HuH-7.5 (cell line): ENCODE results near the gene RCAN2.

Source experiments
- DNase-seq: peaks from one replicate; pipeline ENCODE4 v3.0.0; 2011; ENCODE audit warnings: low spot score

The RCAN2 gene

DNA sequence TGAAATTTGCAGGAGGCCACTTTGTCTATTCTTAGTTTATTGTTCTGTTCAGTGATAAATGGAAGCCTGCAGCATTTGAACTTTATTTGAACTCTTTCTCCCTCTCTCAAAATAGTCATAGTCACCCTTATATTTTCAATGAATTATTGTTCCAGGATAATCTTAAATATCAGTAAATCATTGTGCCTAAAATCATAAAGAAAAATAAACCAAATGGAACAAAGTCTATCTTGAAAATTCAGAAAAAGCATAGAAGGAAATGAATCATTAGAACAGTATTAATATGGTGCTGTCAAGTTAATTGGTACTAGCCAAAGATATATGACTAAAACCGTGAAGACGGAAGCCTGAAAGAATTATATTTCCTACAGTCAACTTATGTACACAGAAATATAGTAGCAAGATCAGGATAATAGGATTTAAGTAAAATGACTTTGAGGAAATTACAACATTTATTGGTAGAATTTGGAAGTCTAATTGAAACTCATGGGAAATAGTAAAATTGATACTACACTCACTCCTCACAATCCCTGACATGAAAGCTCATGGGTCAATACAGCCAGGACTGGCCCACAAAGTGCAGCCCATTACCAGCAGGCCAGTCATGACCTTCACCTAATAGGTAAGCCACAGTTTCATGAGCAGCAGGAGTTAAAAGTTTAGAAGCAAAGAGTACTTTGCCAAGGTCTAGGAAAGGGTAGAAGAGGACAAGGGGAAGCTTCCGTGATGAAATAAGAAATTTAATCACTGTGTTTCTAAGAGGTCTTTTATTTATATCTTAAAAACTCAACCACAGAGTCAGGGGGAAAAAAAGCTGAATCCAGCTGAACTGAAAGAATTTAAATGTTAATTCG lies 200.6 kb downstream of the RCAN2 start:
- no peak for DNase-seq

DNA sequence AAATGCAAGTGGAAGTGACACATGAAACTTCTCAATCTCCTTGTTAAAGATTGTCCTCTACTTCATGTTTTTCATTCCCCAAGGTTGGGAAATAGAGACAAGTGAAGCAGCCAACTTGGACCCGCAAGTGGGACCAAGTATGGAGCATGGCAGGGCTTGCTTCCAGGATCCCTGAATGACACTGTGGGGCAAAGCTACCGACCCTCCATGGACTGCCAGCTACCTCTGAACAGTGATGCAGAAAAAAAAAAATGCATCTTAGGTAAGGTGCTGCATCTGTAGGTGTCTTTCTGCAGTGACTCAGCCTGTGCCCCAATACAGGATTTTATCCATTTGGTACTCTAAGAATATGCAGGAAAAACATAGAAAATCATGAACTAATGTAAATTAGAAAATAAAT lies 201.4 kb downstream of the RCAN2 start:
- no peak for DNase-seq

DNA sequence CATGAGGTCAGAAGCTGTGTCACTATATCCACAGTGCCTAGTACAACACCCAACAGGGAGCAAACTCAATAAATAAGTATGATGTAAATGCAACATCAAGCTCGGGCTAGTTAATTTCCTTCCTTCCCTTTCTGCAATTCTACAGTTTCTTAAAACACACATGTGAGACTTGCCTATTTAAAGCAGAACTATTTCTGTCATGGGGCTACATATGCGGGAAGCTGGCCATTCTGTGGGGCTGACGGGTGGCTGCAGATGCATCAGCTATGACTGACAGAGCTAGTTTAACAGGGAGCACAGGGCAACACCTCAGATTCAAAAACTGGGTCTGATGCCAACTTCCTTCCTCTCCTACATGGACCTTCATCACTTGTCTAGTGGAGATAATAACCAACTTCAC lies 202.4 kb downstream of the RCAN2 start:
- DNase-seq, result no peak

- no peak for DNase-seq
Observed at GRCh38 chr6:46287681-46288080, 203.6 kb downstream of the RCAN2 start.

- no peak for DNase-seq
Observed at GRCh38 chr6:46287043-46287442, 204.2 kb downstream of the RCAN2 start.

DNA sequence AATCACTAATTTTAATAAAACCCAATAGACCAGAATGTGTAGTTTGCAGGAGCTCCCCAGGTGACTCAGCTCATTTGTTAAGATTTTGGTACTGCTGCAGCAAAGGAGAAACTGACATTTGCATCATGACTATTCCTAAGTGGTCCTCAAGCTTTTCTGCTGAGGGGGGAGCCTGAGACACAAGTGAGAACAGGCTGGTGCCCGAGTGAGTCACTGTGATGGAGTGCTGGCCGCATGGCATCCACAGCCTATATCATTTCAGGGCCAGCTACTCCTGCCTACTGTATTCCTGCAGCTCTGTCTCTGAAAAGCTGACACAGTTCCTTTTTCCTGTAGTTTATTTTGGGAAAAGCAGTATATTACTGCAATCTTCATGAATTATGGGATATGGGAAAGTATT lies 206.8 kb downstream of the RCAN2 start:
- DNase-seq, result no peak

GRCh38 chr6:46281110-46281509 lies 210.1 kb downstream of the RCAN2 start:
- no peak for DNase-seq

DNA sequence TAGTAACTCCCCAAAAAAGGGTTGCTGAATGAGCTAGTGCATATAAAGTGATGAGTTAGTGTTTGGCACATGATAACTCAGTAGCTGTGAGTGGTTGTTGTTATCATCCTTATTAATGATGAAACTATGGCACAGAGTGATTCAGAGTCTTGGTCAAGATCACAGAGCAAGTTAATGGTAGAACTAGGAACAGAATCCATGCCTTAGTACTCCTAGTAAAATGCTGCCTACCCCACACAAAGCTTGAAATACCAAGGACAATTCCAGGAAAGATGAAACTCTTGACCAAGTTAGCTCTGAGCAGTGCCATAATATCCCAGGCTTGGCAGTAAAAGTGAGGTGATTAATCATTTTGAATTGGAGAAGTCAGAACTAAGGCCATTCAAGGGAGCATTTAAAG lies 211.4 kb downstream of the RCAN2 start:
- DNase-seq, result no peak

GRCh38 chr6:46276576-46277142 lies 214.6 kb downstream of the RCAN2 start:
- no peak for DNase-seq

- no peak for DNase-seq
Observed at GRCh38 chr6:46274502-46274901, 216.7 kb downstream of the RCAN2 start.

DNA sequence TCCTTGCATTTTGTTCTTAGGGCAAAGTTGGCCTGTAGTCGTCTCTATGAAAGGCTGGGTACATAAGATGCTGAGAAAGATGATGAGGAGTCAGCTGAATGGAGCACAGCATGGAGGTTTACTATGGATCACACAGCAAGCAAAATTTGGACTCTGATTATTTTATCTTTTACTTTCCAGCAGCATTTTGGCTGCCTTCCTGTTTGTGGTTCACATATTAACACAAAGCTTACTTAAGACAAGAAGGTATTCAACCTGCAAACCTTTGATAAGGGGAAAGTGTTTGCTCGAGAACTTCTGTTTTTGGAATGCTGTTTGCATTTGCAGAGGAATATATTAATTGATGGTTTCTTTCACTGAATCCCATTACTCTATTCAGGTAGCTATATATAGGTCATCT lies 217.3 kb downstream of the RCAN2 start:
- DNase-seq, result no peak

DNA sequence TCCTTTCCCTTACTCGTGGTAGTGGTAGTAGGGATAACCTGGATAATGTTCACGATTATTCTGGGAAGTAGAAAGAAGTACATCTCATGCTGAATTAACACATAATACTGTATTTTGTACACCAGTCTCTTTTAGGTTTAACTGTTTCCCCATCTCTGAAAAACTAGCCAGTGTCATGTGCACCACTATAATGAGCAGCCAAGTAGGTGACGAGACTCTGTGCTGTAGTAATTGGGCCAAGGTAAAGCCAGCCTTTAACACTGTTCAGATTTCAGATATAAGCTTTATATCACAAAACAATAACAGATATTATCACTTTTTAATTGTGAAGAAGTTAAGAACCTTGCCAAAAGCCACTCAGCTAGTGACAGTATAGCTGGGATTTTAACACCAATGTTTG lies 219.5 kb downstream of the RCAN2 start:
- DNase-seq, result no peak

GRCh38 chr6:46271107-46271506 lies 220.1 kb downstream of the RCAN2 start:
- DNase-seq, result no peak

GRCh38 chr6:46270336-46270735 lies 220.9 kb downstream of the RCAN2 start:
- DNase-seq, result no peak

- DNase-seq, result no peak
Observed at GRCh38 chr6:46269447-46270229, 221.6 kb downstream of the RCAN2 start.

GRCh38 chr6:46267515-46267914 lies 223.7 kb downstream of the RCAN2 start:
- no peak for DNase-seq

DNA sequence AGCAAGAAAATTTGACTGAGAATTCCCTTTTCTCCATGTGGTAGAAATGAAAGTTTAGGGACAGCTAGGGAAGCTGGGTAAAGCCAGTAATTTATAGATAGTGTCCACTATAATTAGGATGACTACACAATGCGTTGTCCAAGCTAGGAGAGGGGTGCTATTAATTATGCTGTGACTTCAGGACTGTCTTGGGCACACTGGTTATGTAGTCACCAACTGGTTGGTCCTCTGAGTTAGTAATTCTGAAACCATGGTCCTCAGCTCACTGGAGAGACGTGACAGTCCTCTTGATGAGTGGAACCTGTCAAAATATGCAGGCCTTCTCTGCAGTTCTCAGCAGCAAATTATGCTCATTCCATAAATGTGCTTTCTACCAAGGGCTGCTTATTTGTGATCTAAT lies 225.9 kb downstream of the RCAN2 start:
- DNase-seq, result no peak

GRCh38 chr6:46263707-46264086 lies 227.6 kb downstream of the RCAN2 start:
- DNase-seq, result no peak

- DNase-seq, result no peak
Observed at GRCh38 chr6:46262928-46263706, 228.1 kb downstream of the RCAN2 start.

DNA sequence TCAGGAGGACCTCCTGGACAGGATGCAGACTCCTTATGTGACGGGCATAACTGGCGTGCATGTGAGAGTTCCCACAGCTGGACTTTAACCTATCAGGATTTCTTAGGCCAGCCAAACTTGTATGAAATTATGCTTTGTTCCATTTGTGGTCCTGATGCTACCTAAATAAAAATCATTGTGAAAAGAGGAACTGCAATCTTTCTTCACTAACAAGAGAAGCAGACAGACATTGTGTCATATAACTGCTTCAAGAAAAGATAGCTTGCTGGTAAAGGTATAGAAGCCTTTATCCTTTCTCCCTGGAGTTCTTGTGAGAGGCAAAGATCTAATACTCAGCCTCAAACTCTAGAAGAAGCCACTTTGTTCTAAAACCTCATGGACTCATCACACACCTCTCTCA lies 233.0 kb downstream of the RCAN2 start:
- DNase-seq, result no peak

DNA sequence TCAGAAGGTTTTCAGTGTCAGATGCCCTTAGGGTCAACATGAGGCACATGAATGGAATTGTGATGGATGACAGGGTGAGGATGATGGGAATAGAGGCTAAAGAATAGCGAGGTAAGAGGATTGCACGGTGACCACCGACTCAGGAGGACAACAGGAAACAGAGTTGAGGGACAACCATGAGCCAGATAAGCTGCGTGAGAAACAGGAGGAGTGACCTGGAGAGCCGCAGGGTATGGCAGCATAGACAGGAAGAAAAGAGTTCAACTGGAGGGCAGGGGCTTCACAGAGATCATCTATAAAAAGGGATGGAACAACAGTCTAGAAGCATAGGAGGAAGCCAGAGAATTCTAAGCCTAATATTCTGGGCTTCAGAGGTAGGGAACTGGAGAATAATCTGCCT lies 235.7 kb downstream of the RCAN2 start:
- no peak for DNase-seq

DNA sequence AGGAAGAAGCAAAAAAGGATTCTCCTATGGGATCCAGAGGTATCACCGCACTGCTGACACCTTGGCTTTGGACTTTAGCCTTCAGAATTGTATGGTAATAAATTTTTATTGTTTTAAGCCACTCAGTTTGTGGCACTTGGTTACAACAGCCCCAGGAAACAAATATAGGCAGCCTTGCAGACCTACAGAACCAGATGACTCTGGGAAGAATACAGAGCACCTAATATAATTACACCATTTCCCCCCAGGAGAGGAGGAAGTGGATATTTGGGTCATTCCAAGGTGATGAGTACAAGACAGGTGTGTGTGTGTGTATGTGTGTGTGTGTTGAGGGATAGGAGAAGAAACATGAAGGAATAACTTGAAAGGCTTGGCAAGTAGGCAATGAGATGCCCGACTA lies 236.3 kb downstream of the RCAN2 start:
- DNase-seq, result no peak
